IMR-90 (cell line): ENCODE results near the gene FNDC3B. TPM values are rescaled to one million over a fixed set of nuclear protein-coding genes. Genes with fewer than 3 reads are reported as not detected.

Experiments used
- ATAC-seq: fragments of 200-7000 bp; cut with Tn5 transposase; 2 replicates; pipeline ENCODE4 v1.9.1; 2020; ENCODE audit warnings: low read depth, mild to moderate bottlenecking, moderate library complexity
- BruUV-seq: library from RNA; stranded (reverse); fragments of 400-500 nt; replicated peaks from 2 replicates; lab custom pipeline; 2021; lab: Mats Ljungman, UMichigan
- CTCF ChIA-PET: fragments of 300-600 bp; formaldehyde crosslinking; extraction: SDS; loops from one replicate; lab custom pipeline; 2021; ENCODE audit warnings: antibody characterized with exemption; lab: Yijun Ruan, JAX
- POLR2A ChIA-PET: fragments of 300-600 bp; sonication (Branson Sonifier 250); formaldehyde crosslinking; loops from one replicate; lab custom pipeline; 2022; ENCODE audit warnings: antibody characterized with exemption; ENCODE audit not compliant: unreplicated experiment; lab: Charles Lee
- DNase-seq: peaks from one replicate; pipeline ENCODE4 v3.0.0; 2013
- H2AFZ ChIP-seq: replicated peaks from 2 replicates; pipeline ENCODE3; 2013; ENCODE audit warnings: low read length, mild to moderate bottlenecking; ENCODE audit not compliant: poor library complexity
- H2AK5ac ChIP-seq: 2 replicates; pipeline ENCODE4 v1.6.1; 2013; ENCODE audit warnings: low read depth, low read length, inconsistent platforms
- H2AK9ac ChIP-seq: replicated peaks from 2 replicates; pipeline ENCODE3; 2013; ENCODE audit warnings: mild to moderate bottlenecking, low read depth, low read length, moderate library complexity; ENCODE audit not compliant: poor library complexity
- H2BK120ac ChIP-seq: 2 replicates; pipeline ENCODE4 v1.6.1; 2013; ENCODE audit warnings: low read depth, low read length, inconsistent platforms
- H2BK15ac ChIP-seq: 3 replicates; pipeline ENCODE4 v1.6.1; 2013; ENCODE audit warnings: low read depth, low read length, inconsistent platforms
- H2BK20ac ChIP-seq: 2 replicates; pipeline ENCODE4 v1.6.1; 2013; ENCODE audit warnings: low read depth, mild to moderate bottlenecking, inconsistent platforms, low read length, moderate library complexity
- H2BK5ac ChIP-seq: 2 replicates; pipeline ENCODE4 v1.6.1; 2013; ENCODE audit warnings: mild to moderate bottlenecking, low read depth, low read length, inconsistent platforms; ENCODE audit not compliant: poor library complexity, severe bottlenecking
- H3K14ac ChIP-seq: replicated peaks from 2 replicates; pipeline ENCODE4 v1.6.1; 2013; ENCODE audit warnings: low read depth, low read length, inconsistent platforms
- H3K18ac ChIP-seq: 2 replicates; pipeline ENCODE4 v1.6.1; 2013; ENCODE audit warnings: low read depth, low read length, control low read depth
- H3K23ac ChIP-seq: 2 replicates; pipeline ENCODE4 v1.6.1; 2013; ENCODE audit warnings: low read depth, low read length, inconsistent platforms
- H3K27ac ChIP-seq: 2 replicates; pipeline ENCODE4 v1.5.1; 2013; ENCODE audit warnings: mild to moderate bottlenecking, control low read depth, low read length; ENCODE audit not compliant: insufficient read depth
- H3K27me3 ChIP-seq: 2 replicates; pipeline ENCODE4 v1.6.1; 2013; ENCODE audit warnings: low read length; ENCODE audit not compliant: control insufficient read depth, insufficient read depth
- H3K36me3 ChIP-seq: 2 replicates; pipeline ENCODE4 v1.6.1; 2013; ENCODE audit warnings: low read length, mixed read lengths; ENCODE audit not compliant: control insufficient read depth, insufficient read depth
- H3K4ac ChIP-seq: 2 replicates; pipeline ENCODE4 v1.6.1; 2013; ENCODE audit warnings: low read depth, low read length, inconsistent platforms
- H3K4me1 ChIP-seq: 2 replicates; pipeline ENCODE4 v1.6.1; 2013; ENCODE audit warnings: low read length, mixed read lengths; ENCODE audit not compliant: control insufficient read depth, insufficient read depth
- H3K4me2 ChIP-seq: 2 replicates; pipeline ENCODE4 v1.6.1; 2013; ENCODE audit warnings: low read depth, mild to moderate bottlenecking, control low read depth, low read length, moderate library complexity
- H3K4me3 ChIP-seq: 2 replicates; pipeline ENCODE4 v1.5.1; 2013; ENCODE audit warnings: low read depth, mild to moderate bottlenecking, control low read depth, low read length, moderate library complexity; ENCODE audit not compliant: insufficient read depth
- H3K56ac ChIP-seq: 2 replicates; pipeline ENCODE4 v1.6.1; 2013; ENCODE audit warnings: low read length, inconsistent platforms; ENCODE audit not compliant: insufficient read depth; ENCODE audit errors: extremely low read depth
- H3K79me1 ChIP-seq, 2 experiments: 2 replicates each; pipeline ENCODE4 v1.6.1; 2013; ENCODE audit warnings: low read length in 2 of 2, inconsistent platforms in 1 of 2, low read depth in 1 of 2
- H3K9ac ChIP-seq: 2 replicates; pipeline ENCODE4 v1.6.1; 2013; ENCODE audit warnings: low read depth, low read length, control low read depth
- H3K9me1 ChIP-seq: 2 replicates; pipeline ENCODE4 v1.6.1; 2013; ENCODE audit warnings: low read length, inconsistent platforms; ENCODE audit not compliant: insufficient read depth
- H3K9me3 ChIP-seq: 2 replicates; pipeline ENCODE4 v1.6.1; 2013; ENCODE audit warnings: low read length; ENCODE audit not compliant: control insufficient read depth, insufficient read depth
- H4K20me1 ChIP-seq: 2 replicates; pipeline ENCODE4 v1.6.1; 2013; ENCODE audit warnings: low read length, inconsistent platforms; ENCODE audit not compliant: insufficient read depth
- H4K5ac ChIP-seq: 2 replicates; pipeline ENCODE4 v1.6.1; 2013; ENCODE audit warnings: mild to moderate bottlenecking, low read depth, low read length, control low read depth
- H4K8ac ChIP-seq, 2 experiments: 2 replicates each; pipeline ENCODE4 v1.6.1; 2013; ENCODE audit warnings: low read depth in 2 of 2, low read length in 2 of 2, control low read depth in 1 of 2, inconsistent platforms in 1 of 2
- H4K91ac ChIP-seq: 2 replicates; pipeline ENCODE4 v1.6.1; 2013; ENCODE audit warnings: low read depth, low read length, inconsistent platforms; ENCODE audit not compliant: insufficient read depth
- BHLHE40 ChIP-seq: fragments of 150-350 bp; IDR thresholded peaks from 2 replicates; pipeline ENCODE4 v1.6.1; 2016; ENCODE audit warnings: mild to moderate bottlenecking, low read depth, low read length
- ELK1 ChIP-seq: fragments of 150-350 bp; IDR thresholded peaks from 2 replicates; pipeline ENCODE4 v1.6.1; 2016; ENCODE audit warnings: low read depth, mild to moderate bottlenecking, low read length, moderate library complexity, borderline replicate concordance
- WGBS, 2 experiments: methylation state at CpG; one replicate each; pipeline versions ENCODE4 v1.1.5 to v1.1.7; 2013; ENCODE audit warnings: missing lambda C conversion rate in 2 of 2; ENCODE audit not compliant: insufficient read length in 1 of 2; ENCODE audit errors: extremely low coverage in 2 of 2; 5-methylcytosine and 5-hydroxymethylcytosine counted together
- dilution Hi-C: fragments of 300-500 bp; cut with HindIII; formaldehyde crosslinking; loops from one replicate; pipeline ENCODE4 v1.14.3; 2018; ENCODE audit warnings: low sequenced_read_pairs; ENCODE audit not compliant: unreplicated experiment
- in situ Hi-C: fragments of 300-500 bp; cut with MboI; formaldehyde crosslinking; loops from 3 replicates; pipeline ENCODE4 v1.14.3; 2019; ENCODE audit warnings: low sequenced_read_pairs, inconsistent platforms, mixed read lengths
- intact Hi-C: fragments of 100-400 bp; cut with micrococcal nuclease; formaldehyde crosslinking; loops from 2 replicates; pipeline ENCODE4 v1.10.0; 2022
- polyA plus RNA-seq, 3 experiments: library from polyadenylated mRNA; depleted of rRNA; stranded (reverse); fragments of >200 nt; gene quantifications; 2 replicates each; pipeline ENCODE4 v1.2.3, GENCODE V29; 2012; ENCODE audit warnings: low replicate concordance in 1 of 3
- total RNA-seq: library from RNA; depleted of rRNA; stranded (reverse); fragments of >200 nt; gene quantifications from 2 replicates; pipeline ENCODE4 v1.2.3, GENCODE V29; 2012

Gene FNDC3B
- total and polyA plus RNA-seq, 2 of the 4 experiments (the other 2 are of a cell fraction) = 23.9 to 150 TPM

- intact Hi-C loops = no loop called here
- no peak overlapping the region for H4K91ac ChIP-seq
- no peak overlapping the region for H4K5ac ChIP-seq
- peaks cover 7% of the 10 kb centered on the region for H3K36me3 ChIP-seq
- in situ Hi-C loops = no loop called here
- no peaks in the 10 kb centered on the region for H3K4me1 ChIP-seq
- H3K14ac ChIP-seq = no peak overlapping the region
- H2AK5ac ChIP-seq = no peak overlapping the region
- H3K23ac ChIP-seq = no peak overlapping the region
- no peak overlapping the region for H3K4me2 ChIP-seq
- H3K4me3 ChIP-seq = no peak overlapping the region
- no peaks in the 10 kb centered on the region for H4K20me1 ChIP-seq
- POLR2A ChIA-PET = no interaction called here
- no peak overlapping the region for H4K8ac ChIP-seq
- no peak for DNase-seq
- no TSS peak for BruUV-seq
- H2AFZ ChIP-seq = no peak overlapping the region
- no peak overlapping the region for H3K56ac ChIP-seq
- no peaks in the 10 kb centered on the region for H3K79me1 ChIP-seq
- no peak for ATAC-seq
- no peak overlapping the region for H2BK120ac ChIP-seq
- H3K27me3 ChIP-seq = no peaks in the 10 kb centered on the region
- H3K9me3 ChIP-seq = no peaks in the 10 kb centered on the region
- no peak overlapping the region for H2AK9ac ChIP-seq
- no peak for TF ChIP-seq ELK1
- TF ChIP-seq BHLHE40 = no peak
- H3K9me1 ChIP-seq = peaks cover 3% of the 10 kb centered on the region; the same call in 1 of the 2 replicates
- no peak overlapping the region for H3K4ac ChIP-seq
- no CpG with 5 or more reads among the region's 2 CpGs for WGBS, 2 experiments
- dilution Hi-C loops = no loop called here
- H2BK15ac ChIP-seq = no peak overlapping the region
- CTCF ChIA-PET = no interaction called here
- no peak overlapping the region for H2BK20ac ChIP-seq
- no peak overlapping the region for H3K27ac ChIP-seq
- no peak overlapping the region for H3K18ac ChIP-seq
- no peak overlapping the region for H3K9ac ChIP-seq
- H2BK5ac ChIP-seq = no peak overlapping the region
Observed at GRCh38 chr3:172405914-172406313, 366.5 kb downstream of the FNDC3B start.
